Tibial artery (tissue), 4 donors: Measurements from ENCODE around the gene SYNE3.
A peak's percentile ranks its signal among the peaks of the same experiment; 100 is the strongest.

Experiments used
- DNase-seq, 2 donors: peaks; one replicate each; pipeline ENCODE4 v3.0.0-alpha.2; 2019
- H3K27ac ChIP-seq, 2 donors: fragments of 200-600 bp; sonication (generic) in 1 of 2; 1 replicate in 1 of 2; 2 replicates in 1 of 2; pipeline ENCODE4 v1.5.1; 2018 to 2019; ENCODE audit warnings: mild to moderate bottlenecking in 1 of 2
- H3K27me3 ChIP-seq, 2 donors: fragments of 200-600 bp; sonication (generic) in 1 of 2; one replicate each; pipeline versions ENCODE4 v1.5.1 to v1.6.0; 2016 to 2019
- H3K36me3 ChIP-seq, 3 donors: fragments of 200-600 bp; sonication (generic) in 2 of 3; one replicate each; pipeline ENCODE4 v1.5.1; 2016 to 2019; ENCODE audit warnings: mild to moderate bottlenecking in 2 of 3
- H3K4me1 ChIP-seq, 4 donors: fragments of 200-600 bp; sonication (generic) in 2 of 4; 1 replicate in 3 of 4; 2 replicates in 1 of 4; pipeline ENCODE4 v1.5.1; 2016 to 2019
- H3K4me3 ChIP-seq, 2 donors: fragments of 200-600 bp; sonication (generic) in 1 of 2; 1 replicate in 1 of 2; 2 replicates in 1 of 2; pipeline ENCODE4 v1.5.1; 2018 to 2019; ENCODE audit warnings: mild to moderate bottlenecking in 2 of 2
- H3K9me3 ChIP-seq, 3 donors: fragments of 200-600 bp; sonication (generic) in 1 of 3; one replicate each; pipeline ENCODE4 v1.5.1; 2016 to 2019
- CTCF ChIP-seq, 2 experiments: fragments of 200-600 bp in 1 of 2; fragments of 450-650 bp in 1 of 2; IDR thresholded peaks; one replicate each; pipeline ENCODE4 v1.5.1; 2017 to 2019; ENCODE audit warnings: antibody characterized with exemption in 2 of 2, mild to moderate bottlenecking in 1 of 2, moderate library complexity in 1 of 2
- intact Hi-C: fragments of 100-400 bp; cut with DNase I; formaldehyde crosslinking; loops from one replicate; pipeline ENCODE4 v1.15.0; 2023; ENCODE audit warnings: low total_unique reads

SYNE3 gene

GRCh38 chr14:95493503-95493902 lies 22.9 kb downstream of the SYNE3 start:
- H3K4me1 ChIP-seq, result peaks cover 0 to 62% (median 53%) of the 10 kb centered on the region in 4 donors

GRCh38 chr14:95491936-95492608 lies 24.4 kb downstream of the SYNE3 start:
- H3K36me3 ChIP-seq, result no peaks in the 10 kb centered on the region
- intact Hi-C loops, result no loop called here
- no peaks in the 10 kb centered on the region for H3K27me3 ChIP-seq
- peaks cover 0 to 60% (median 48%) of the 10 kb centered on the region in 4 donors for H3K4me1 ChIP-seq
- DNase-seq, result no peak
- H3K4me3 ChIP-seq, result no peak overlapping the region
- no peak overlapping the region for H3K27ac ChIP-seq
- no peaks in the 10 kb centered on the region for H3K9me3 ChIP-seq
- no peak for TF ChIP-seq CTCF (IDR thresholded peaks at IDR 0.05)

More at GRCh38 chr14:95493503-95493902, 22.9 kb downstream of the SYNE3 start:
- no peak for TF ChIP-seq CTCF (IDR thresholded peaks at IDR 0.05)
- intact Hi-C loops, result no loop called here
- no peaks in the 10 kb centered on the region for H3K27me3 ChIP-seq
- H3K27ac ChIP-seq, result no peak overlapping the region
- no peaks in the 10 kb centered on the region for H3K9me3 ChIP-seq
- DNase-seq, result peak in 1 of 2 donors; percentile 16
- no peaks in the 10 kb centered on the region for H3K36me3 ChIP-seq
- no peak overlapping the region for H3K4me3 ChIP-seq

- peaks cover 0 to 55% (median 36%) of the 10 kb centered on the region in 4 donors for H3K4me1 ChIP-seq
- intact Hi-C loops, result no loop called here
- H3K9me3 ChIP-seq, result no peaks in the 10 kb centered on the region
- TF ChIP-seq CTCF (IDR thresholded peaks at IDR 0.05), result no peak
- H3K27ac ChIP-seq, result peak overlapping the region; percentile 81 to 84
- H3K27me3 ChIP-seq, result no peaks in the 10 kb centered on the region
- H3K36me3 ChIP-seq, result no peaks in the 10 kb centered on the region
- H3K4me3 ChIP-seq, result no peak overlapping the region
- peak in 1 of 2 donors; percentile 75 for DNase-seq
Measured at GRCh38 chr14:95490727-95491451, 25.6 kb downstream of the SYNE3 start.

GRCh38 chr14:95490138-95490509 lies 26.3 kb downstream of the SYNE3 start:
- TF ChIP-seq CTCF (IDR thresholded peaks at IDR 0.05), result no peak
- intact Hi-C loops, result no loop called here
- Histone ChIP-seq H3K4me3 (no peak overlapping the region), H3K4me1 (peaks cover 0 to 52% (median 30%) of the 10 kb centered on the region in 4 donors), H3K27ac (peak overlapping the region; percentile 81 to 84), H3K9me3 (no peaks in the 10 kb centered on the region), H3K36me3 (no peaks in the 10 kb centered on the region), H3K27me3 (no peaks in the 10 kb centered on the region)
- DNase-seq, result no peak

GRCh38 chr14:95489214-95490137 lies 27.0 kb downstream of the SYNE3 start:
- H3K36me3 ChIP-seq, result no peaks in the 10 kb centered on the region
- no peak for TF ChIP-seq CTCF (IDR thresholded peaks at IDR 0.05)
- H3K4me1 ChIP-seq, result peaks cover 0 to 59% (median 30%) of the 10 kb centered on the region in 4 donors
- no peaks in the 10 kb centered on the region for H3K9me3 ChIP-seq
- no peaks in the 10 kb centered on the region for H3K27me3 ChIP-seq
- H3K27ac ChIP-seq, result peak overlapping the region; percentile 81 to 84
- DNase-seq, result no peak
- H3K4me3 ChIP-seq, result no peak overlapping the region
- intact Hi-C loops, result no loop called here
